GM12891 (cell line): ENCODE data around the gene AMZ2.

Experiments
- POLR2AphosphoS5 ChIP-seq: IDR thresholded peaks from 2 replicates; pipeline ENCODE4 v1.6.1; 2011; ENCODE audit warnings: low read depth, low read length, control low read depth
- POU2F2 ChIP-seq: IDR thresholded peaks from 2 replicates; pipeline ENCODE4 v1.6.1; 2011; ENCODE audit warnings: low read depth, mild to moderate bottlenecking, control low read depth, low read length, moderate library complexity
- TAF1 ChIP-seq: IDR thresholded peaks from 2 replicates; pipeline ENCODE4 v1.6.1; 2011; ENCODE audit warnings: low read depth, low read length, control low read depth

DNA sequence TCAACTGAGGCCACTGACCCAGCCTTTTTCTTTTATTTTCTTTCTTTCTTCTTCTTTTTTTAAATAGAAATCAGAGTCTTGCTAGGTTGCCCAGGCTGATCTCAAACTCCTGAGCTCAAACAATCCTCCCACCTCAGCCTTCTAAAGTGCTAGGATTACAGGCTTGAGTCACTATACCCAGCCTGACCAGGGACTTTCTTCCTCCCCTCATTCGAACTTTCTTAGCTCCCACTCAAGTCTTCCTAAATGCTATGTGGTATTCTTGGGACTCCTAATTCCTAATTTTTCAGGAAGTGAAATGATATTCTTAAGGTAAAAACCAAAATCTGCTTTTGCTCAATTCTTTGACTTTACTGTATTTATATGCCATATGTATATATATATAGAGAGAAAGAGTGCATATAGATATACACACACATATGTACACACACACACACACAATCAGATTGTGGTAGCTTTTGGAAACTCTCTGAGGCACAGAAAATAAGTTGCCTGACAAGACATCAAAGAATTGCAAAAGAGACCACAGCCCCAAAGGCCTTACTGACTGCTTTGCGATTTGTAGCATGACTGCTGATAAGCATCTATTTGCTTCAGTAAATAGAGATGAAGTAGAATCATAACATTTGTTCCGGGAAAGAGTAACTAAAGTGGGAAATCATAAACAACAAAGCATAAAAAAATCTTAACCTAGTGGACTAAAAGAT lies 9.5 kb upstream of the AMZ2 start:
- TF ChIP-seq POU2F2 = no peak
- TF ChIP-seq POLR2AphosphoS5 = no peak
- no peak for TF ChIP-seq TAF1
